HG02870 (cell line): ENCODE data around the gene PDE4D.
A peak's percentile ranks its signal among the peaks of the same experiment; 100 is the strongest.
"Not testable (repeated sequence)": the region's sequence is repeated elsewhere in the genome, so short reads cannot be mapped to it uniquely, and the experiment has no call there.

ENCODE experiments used
- ATAC-seq: cut with Tn5 transposase; IDR thresholded peaks from one replicate; pipeline ENCODE4 v1.9.1; 2021; ENCODE audit warnings: mild to moderate bottlenecking, moderate library complexity; ENCODE audit not compliant: unreplicated experiment

The PDE4D gene

GRCh38 chr5:59393585-59394420 lies 499.7 kb downstream of the PDE4D start:
- no peak for ATAC-seq

- no peak for ATAC-seq
Measured at GRCh38 chr5:59391576-59391975, 501.9 kb downstream of the PDE4D start.

- no peak for ATAC-seq
Measured at GRCh38 chr5:59390989-59391388, 502.5 kb downstream of the PDE4D start.

GRCh38 chr5:59390074-59390659 lies 503.4 kb downstream of the PDE4D start:
- ATAC-seq = no peak

GRCh38 chr5:59387127-59387526 lies 506.4 kb downstream of the PDE4D start:
- no peak for ATAC-seq

GRCh38 chr5:59385700-59386099 lies 507.8 kb downstream of the PDE4D start:
- ATAC-seq = no peak

GRCh38 chr5:59380350-59380951 lies 513.1 kb downstream of the PDE4D start:
- ATAC-seq = peak; percentile 100

GRCh38 chr5:59374036-59374435 lies 519.5 kb downstream of the PDE4D start:
- not testable (repeated sequence) for ATAC-seq

GRCh38 chr5:59371525-59372127 lies 521.9 kb downstream of the PDE4D start:
- no peak for ATAC-seq

GRCh38 chr5:59368951-59369350 lies 524.6 kb downstream of the PDE4D start:
- no peak for ATAC-seq

GRCh38 chr5:59367791-59368394 lies 525.6 kb downstream of the PDE4D start:
- no peak for ATAC-seq

GRCh38 chr5:59366784-59367183 lies 526.7 kb downstream of the PDE4D start:
- ATAC-seq = no peak

GRCh38 chr5:59362438-59362837 lies 531.1 kb downstream of the PDE4D start:
- no peak for ATAC-seq

- no peak for ATAC-seq
Measured at GRCh38 chr5:59361454-59361853, 532.1 kb downstream of the PDE4D start.

- no peak for ATAC-seq
Measured at GRCh38 chr5:59360130-59360555, 533.4 kb downstream of the PDE4D start.

GRCh38 chr5:59358005-59358861 lies 535.3 kb downstream of the PDE4D start:
- ATAC-seq = no peak

GRCh38 chr5:59357381-59357977 lies 536.0 kb downstream of the PDE4D start:
- no peak for ATAC-seq

- ATAC-seq = no peak
Measured at GRCh38 chr5:59356813-59357380, 536.6 kb downstream of the PDE4D start.

- ATAC-seq = no peak
Measured at GRCh38 chr5:59354811-59355210, 538.7 kb downstream of the PDE4D start.

- ATAC-seq = no peak
Measured at GRCh38 chr5:59354274-59354673, 539.3 kb downstream of the PDE4D start.
